AG09309 (cell line): ENCODE data around the gene DDRGK1.
"Not testable (repeated sequence)": the region's sequence is repeated elsewhere in the genome, so short reads cannot be mapped to it uniquely, and the experiment has no call there.

Source experiments
- DNase-seq: peaks from one replicate; pipeline ENCODE4 v3.0.0-alpha.2; 2010; ENCODE audit warnings: low read depth
- H3K4me3 ChIP-seq: 2 replicates; pipeline ENCODE4 v1.5.1; 2011; ENCODE audit warnings: mild to moderate bottlenecking, low read depth, low read length, moderate library complexity; ENCODE audit not compliant: control insufficient read depth
- TF ChIP-seq, protein P1 (sequence below): IDR thresholded peaks from 2 replicates; pipeline ENCODE4 v1.5.1; 2011; ENCODE audit warnings: mild to moderate bottlenecking, low read depth, low read length, inconsistent platforms; ENCODE audit not compliant: insufficient read depth, control insufficient read depth; ENCODE audit errors: missing control alignments

Gene DDRGK1

GRCh38 chr20:3183896-3184612 lies 20.4 kb downstream of the DDRGK1 start:
- TF ChIP-seq, protein P1, sequence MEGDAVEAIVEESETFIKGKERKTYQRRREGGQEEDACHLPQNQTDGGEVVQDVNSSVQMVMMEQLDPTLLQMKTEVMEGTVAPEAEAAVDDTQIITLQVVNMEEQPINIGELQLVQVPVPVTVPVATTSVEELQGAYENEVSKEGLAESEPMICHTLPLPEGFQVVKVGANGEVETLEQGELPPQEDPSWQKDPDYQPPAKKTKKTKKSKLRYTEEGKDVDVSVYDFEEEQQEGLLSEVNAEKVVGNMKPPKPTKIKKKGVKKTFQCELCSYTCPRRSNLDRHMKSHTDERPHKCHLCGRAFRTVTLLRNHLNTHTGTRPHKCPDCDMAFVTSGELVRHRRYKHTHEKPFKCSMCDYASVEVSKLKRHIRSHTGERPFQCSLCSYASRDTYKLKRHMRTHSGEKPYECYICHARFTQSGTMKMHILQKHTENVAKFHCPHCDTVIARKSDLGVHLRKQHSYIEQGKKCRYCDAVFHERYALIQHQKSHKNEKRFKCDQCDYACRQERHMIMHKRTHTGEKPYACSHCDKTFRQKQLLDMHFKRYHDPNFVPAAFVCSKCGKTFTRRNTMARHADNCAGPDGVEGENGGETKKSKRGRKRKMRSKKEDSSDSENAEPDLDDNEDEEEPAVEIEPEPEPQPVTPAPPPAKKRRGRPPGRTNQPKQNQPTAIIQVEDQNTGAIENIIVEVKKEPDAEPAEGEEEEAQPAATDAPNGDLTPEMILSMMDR, result no peak
- DNase-seq, result no peak
- H3K4me3 ChIP-seq, result no peak overlapping the region

DNA sequence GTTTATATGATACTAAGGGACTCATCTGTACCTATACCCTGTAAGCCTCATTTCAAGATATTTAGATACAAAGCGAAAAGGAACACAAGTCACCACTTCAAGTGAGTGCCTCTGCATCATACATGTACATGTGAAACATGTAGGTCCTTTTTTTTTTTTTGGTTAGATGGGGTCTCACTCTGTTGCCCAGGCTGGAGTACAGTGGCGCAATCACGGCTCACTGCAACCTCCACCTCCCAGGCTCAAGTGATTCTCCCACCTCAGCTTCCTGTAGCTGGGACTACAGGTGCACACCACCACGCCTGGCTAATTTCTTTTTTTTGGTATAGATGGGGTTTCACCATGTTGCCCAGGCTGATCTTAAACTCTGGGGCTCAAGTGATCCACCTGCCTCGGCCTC lies 22.1 kb downstream of the DDRGK1 start:
- DNase-seq, H3K4me3 ChIP-seq: not testable (repeated sequence)

- DNase-seq, result no peak
- TF ChIP-seq, protein P1, result no peak
- no peak overlapping the region for H3K4me3 ChIP-seq
Measured at GRCh38 chr20:3181270-3181669, 23.2 kb downstream of the DDRGK1 start.

GRCh38 chr20:3180319-3180718 lies 24.2 kb downstream of the DDRGK1 start:
- no peak overlapping the region for H3K4me3 ChIP-seq
- DNase-seq, result no peak
- TF ChIP-seq, protein P1, result no peak

DNA sequence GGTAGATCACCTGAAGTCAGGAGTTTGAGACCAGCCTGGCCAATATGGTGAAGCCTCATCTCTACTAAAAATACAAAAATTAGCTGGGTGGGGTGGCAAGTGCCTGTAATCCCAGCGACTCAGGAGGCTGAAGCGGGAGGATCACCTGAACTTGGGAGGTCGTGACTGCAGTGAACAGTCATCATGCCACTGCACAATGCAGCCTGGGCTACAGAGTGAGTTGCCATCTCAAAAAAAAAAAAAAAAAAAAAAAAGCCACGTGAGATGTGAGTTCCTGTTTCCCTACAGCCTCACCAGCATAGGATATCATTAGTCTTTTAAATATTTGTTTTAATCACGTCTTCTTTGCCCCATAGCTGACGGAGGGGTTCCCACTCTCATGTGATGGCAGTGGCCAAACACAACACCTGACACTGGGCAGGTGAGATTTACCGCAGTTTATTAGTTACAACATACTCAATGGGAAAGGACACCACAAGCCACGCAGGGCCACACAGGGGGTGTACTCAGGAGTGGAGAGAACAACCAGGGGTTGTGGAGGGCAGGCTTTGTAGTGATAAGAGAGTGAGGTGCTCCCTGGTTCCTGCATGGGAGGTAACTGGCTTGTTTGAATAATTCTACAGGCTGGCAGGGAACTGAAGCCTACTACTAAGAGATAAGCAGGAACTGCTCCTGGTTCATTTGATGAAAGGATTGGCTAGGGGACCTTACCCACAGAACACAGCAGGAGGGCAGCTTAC lies 26.6 kb downstream of the DDRGK1 start:
- DNase-seq, result no peak
- TF ChIP-seq, protein P1, result no peak
- H3K4me3 ChIP-seq, result no peak overlapping the region

DNA sequence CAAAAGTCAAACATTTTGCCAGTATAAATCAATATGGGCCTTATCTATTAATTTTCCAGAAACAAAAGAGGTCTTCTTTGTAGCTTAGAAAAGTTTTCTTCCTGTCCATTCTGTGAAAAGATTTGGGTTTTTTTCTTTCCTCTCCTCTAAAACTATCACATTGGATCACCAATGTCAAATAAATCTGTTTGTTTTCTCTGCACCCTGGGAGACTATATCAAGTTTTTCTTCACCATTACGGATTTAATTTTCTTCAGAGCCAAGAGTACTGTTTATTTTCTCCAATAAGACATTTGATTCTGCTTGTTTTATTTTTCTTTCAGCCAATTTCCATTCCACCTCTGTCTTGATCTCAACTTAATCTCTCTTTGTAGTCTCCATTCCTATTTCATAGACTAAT lies 29.2 kb downstream of the DDRGK1 start:
- TF ChIP-seq, protein P1, result no peak
- H3K4me3 ChIP-seq, result no peak overlapping the region
- DNase-seq, result no peak
